HepG2 (cell line): ENCODE measurements around the gene RTBDN. TPM values are rescaled to one million over a fixed set of nuclear protein-coding genes. Genes with fewer than 3 reads are reported as not detected.

Source experiments
- CBX5 ChIP-seq: sonication (generic); formaldehyde crosslinking; IDR thresholded peaks from 2 replicates; pipeline ENCODE4 v1.4.0; 2020; ENCODE audit warnings: missing genetic modification reagents, borderline replicate concordance
- MED1 ChIP-seq: sonication (generic); formaldehyde crosslinking; IDR thresholded peaks from 2 replicates; pipeline ENCODE4 v1.4.0; 2020; ENCODE audit warnings: missing genetic modification reagents
- MXI1 ChIP-seq: IDR thresholded peaks from 3 replicates; pipeline ENCODE4 v1.6.1; 2012; ENCODE audit warnings: low read depth, low read length, inconsistent platforms, borderline replicate concordance
- NFYB ChIP-seq: sonication (generic); formaldehyde crosslinking; IDR thresholded peaks from 2 replicates; pipeline ENCODE4 v1.4.0; 2020; ENCODE audit warnings: missing genetic modification reagents
- YY1 ChIP-seq: IDR thresholded peaks from 2 replicates; pipeline ENCODE4 v1.6.1; 2011; ENCODE audit warnings: low read length, low read depth, moderate library complexity, mild to moderate bottlenecking; ENCODE audit not compliant: insufficient read depth, insufficient replicate concordance
- ZNF441 ChIP-seq: sonication (generic); formaldehyde crosslinking; IDR thresholded peaks from 2 replicates; pipeline ENCODE4 v1.7.0; 2021; ENCODE audit warnings: missing genetic modification reagents, borderline replicate concordance
- polyA plus RNA-seq, 8 experiments: library from polyadenylated mRNA; depleted of rRNA in 3 of 8; stranded (reverse) in 7 of 8; unstranded in 1 of 8; fragments of >200 nt; fragmentation: Illumina TruSeq in 4 of 8; extraction: Trizol in 4 of 8; gene quantifications; 2 replicates each; pipeline versions ENCODE4 v1.2.1 to v1.2.3, GENCODE V29; 2011 to 2016; ENCODE audit warnings: low read depth in 4 of 8, missing spikeins in 1 of 8, mixed read lengths in 1 of 8; ENCODE audit not compliant: insufficient read depth in 1 of 8
- total RNA-seq, 5 experiments: library from RNA; depleted of rRNA; stranded (reverse); fragments of >200 nt; fragmentation: Illumina TruSeq; extraction: Trizol; gene quantifications; 2 replicates each; pipeline ENCODE4 v1.2.3, GENCODE V29; 2016; ENCODE audit warnings: low read depth in 1 of 5
- TF ChIP-seq, protein P1 (sequence below): IDR thresholded peaks from 2 replicates; pipeline ENCODE4 v1.4.0; 2020; ENCODE audit warnings: mild to moderate bottlenecking, missing genetic modification reagents
- TF ChIP-seq, protein P2 (sequence below): sonication (generic); formaldehyde crosslinking; IDR thresholded peaks from 2 replicates; pipeline ENCODE4 v1.5.1; 2020; ENCODE audit warnings: mild to moderate bottlenecking, missing genetic modification reagents, moderate library complexity
- TF ChIP-seq, protein P3 (sequence below): sonication (generic); formaldehyde crosslinking; IDR thresholded peaks from 2 replicates; pipeline ENCODE4 v1.4.0; 2020; ENCODE audit warnings: mild to moderate bottlenecking, missing genetic modification reagents
- TF ChIP-seq, protein P4 (sequence below): sonication (generic); formaldehyde crosslinking; IDR thresholded peaks from 2 replicates; pipeline ENCODE4 v1.4.0; 2020; ENCODE audit warnings: missing genetic modification reagents

The RTBDN gene
- total and polyA plus RNA-seq, 2 of the 13 experiments (the other 11 are each of a cell fraction or from before 2014, with no cell fraction given): 0.27 to 0.48 TPM

DNA sequence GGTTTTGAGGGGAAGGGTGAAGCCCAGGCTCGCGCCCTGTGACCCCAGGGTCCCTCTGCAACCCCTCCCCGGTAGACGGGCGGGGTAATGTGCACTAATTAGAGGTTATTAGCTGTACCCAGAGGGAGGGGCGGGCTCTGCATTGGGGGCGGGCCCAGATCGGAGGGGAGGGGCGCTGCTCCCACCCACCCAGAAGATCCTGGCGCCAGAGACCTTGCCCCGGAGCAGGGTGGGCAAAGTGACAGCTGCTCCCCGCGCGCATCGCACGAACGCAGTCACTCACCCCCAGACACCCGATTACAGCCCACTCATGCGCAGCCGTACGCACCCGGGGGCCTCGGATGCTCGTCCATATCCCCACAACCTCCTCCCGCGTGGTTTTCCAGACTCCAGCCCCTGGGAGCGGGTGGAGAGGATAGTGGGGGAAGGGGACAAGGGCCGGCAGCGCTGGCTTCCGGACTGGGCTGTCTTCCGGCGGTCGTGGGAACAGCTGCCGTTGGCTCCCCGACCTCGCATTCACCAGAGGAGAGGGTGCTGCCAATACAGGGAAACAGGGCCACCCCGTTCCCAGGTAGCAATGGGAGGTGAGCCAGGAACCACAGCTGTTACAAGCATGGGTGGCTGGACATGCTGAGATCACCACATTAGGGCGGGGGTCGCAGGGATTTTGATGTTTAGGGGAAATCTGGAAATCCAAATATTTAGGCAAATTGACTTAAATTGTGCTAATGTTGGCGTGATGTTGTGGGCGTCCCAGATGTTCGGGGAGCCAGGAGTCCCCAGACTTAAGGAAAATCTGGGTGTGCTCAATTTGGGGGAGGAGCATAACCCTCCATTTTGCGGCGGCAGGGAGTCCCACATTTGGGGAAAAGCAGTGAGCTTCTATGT is 56.1 kb downstream of the RTBDN start (continued):
- TF ChIP-seq, protein P1, sequence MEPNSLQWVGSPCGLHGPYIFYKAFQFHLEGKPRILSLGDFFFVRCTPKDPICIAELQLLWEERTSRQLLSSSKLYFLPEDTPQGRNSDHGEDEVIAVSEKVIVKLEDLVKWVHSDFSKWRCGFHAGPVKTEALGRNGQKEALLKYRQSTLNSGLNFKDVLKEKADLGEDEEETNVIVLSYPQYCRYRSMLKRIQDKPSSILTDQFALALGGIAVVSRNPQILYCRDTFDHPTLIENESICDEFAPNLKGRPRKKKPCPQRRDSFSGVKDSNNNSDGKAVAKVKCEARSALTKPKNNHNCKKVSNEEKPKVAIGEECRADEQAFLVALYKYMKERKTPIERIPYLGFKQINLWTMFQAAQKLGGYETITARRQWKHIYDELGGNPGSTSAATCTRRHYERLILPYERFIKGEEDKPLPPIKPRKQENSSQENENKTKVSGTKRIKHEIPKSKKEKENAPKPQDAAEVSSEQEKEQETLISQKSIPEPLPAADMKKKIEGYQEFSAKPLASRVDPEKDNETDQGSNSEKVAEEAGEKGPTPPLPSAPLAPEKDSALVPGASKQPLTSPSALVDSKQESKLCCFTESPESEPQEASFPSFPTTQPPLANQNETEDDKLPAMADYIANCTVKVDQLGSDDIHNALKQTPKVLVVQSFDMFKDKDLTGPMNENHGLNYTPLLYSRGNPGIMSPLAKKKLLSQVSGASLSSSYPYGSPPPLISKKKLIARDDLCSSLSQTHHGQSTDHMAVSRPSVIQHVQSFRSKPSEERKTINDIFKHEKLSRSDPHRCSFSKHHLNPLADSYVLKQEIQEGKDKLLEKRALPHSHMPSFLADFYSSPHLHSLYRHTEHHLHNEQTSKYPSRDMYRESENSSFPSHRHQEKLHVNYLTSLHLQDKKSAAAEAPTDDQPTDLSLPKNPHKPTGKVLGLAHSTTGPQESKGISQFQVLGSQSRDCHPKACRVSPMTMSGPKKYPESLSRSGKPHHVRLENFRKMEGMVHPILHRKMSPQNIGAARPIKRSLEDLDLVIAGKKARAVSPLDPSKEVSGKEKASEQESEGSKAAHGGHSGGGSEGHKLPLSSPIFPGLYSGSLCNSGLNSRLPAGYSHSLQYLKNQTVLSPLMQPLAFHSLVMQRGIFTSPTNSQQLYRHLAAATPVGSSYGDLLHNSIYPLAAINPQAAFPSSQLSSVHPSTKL (CRISPR knock-in tag): peak; percentile 7; the same call in 1 of the 2 replicates
- TF ChIP-seq NFYB (CRISPR knock-in tag) (no peak), MED1 (CRISPR knock-in tag) (no peak; the same call in 1 of the 2 replicates), CBX5 (CRISPR knock-in tag) (no peak), MXI1 (peak; percentile 46; the same call in 1 of the 3 replicates), YY1 (peak; percentile 40), ZNF441 (0 out of 2 replicates have a peak, but pooled peaks have one; percentile 53)
- TF ChIP-seq, protein P2, sequence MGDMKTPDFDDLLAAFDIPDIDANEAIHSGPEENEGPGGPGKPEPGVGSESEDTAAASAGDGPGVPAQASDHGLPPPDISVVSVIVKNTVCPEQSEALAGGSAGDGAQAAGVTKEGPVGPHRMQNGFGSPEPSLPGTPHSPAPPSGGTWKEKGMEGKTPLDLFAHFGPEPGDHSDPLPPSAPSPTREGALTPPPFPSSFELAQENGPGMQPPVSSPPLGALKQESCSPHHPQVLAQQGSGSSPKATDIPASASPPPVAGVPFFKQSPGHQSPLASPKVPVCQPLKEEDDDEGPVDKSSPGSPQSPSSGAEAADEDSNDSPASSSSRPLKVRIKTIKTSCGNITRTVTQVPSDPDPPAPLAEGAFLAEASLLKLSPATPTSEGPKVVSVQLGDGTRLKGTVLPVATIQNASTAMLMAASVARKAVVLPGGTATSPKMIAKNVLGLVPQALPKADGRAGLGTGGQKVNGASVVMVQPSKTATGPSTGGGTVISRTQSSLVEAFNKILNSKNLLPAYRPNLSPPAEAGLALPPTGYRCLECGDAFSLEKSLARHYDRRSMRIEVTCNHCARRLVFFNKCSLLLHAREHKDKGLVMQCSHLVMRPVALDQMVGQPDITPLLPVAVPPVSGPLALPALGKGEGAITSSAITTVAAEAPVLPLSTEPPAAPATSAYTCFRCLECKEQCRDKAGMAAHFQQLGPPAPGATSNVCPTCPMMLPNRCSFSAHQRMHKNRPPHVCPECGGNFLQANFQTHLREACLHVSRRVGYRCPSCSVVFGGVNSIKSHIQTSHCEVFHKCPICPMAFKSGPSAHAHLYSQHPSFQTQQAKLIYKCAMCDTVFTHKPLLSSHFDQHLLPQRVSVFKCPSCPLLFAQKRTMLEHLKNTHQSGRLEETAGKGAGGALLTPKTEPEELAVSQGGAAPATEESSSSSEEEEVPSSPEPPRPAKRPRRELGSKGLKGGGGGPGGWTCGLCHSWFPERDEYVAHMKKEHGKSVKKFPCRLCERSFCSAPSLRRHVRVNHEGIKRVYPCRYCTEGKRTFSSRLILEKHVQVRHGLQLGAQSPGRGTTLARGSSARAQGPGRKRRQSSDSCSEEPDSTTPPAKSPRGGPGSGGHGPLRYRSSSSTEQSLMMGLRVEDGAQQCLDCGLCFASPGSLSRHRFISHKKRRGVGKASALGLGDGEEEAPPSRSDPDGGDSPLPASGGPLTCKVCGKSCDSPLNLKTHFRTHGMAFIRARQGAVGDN (CRISPR knock-in tag): peak; percentile 65; the same call in 1 of the 2 replicates
- TF ChIP-seq, protein P3, sequence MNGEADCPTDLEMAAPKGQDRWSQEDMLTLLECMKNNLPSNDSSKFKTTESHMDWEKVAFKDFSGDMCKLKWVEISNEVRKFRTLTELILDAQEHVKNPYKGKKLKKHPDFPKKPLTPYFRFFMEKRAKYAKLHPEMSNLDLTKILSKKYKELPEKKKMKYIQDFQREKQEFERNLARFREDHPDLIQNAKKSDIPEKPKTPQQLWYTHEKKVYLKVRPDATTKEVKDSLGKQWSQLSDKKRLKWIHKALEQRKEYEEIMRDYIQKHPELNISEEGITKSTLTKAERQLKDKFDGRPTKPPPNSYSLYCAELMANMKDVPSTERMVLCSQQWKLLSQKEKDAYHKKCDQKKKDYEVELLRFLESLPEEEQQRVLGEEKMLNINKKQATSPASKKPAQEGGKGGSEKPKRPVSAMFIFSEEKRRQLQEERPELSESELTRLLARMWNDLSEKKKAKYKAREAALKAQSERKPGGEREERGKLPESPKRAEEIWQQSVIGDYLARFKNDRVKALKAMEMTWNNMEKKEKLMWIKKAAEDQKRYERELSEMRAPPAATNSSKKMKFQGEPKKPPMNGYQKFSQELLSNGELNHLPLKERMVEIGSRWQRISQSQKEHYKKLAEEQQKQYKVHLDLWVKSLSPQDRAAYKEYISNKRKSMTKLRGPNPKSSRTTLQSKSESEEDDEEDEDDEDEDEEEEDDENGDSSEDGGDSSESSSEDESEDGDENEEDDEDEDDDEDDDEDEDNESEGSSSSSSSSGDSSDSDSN (CRISPR knock-in tag): peak; percentile 43; the same call in 1 of the 2 replicates
- TF ChIP-seq, protein P4, sequence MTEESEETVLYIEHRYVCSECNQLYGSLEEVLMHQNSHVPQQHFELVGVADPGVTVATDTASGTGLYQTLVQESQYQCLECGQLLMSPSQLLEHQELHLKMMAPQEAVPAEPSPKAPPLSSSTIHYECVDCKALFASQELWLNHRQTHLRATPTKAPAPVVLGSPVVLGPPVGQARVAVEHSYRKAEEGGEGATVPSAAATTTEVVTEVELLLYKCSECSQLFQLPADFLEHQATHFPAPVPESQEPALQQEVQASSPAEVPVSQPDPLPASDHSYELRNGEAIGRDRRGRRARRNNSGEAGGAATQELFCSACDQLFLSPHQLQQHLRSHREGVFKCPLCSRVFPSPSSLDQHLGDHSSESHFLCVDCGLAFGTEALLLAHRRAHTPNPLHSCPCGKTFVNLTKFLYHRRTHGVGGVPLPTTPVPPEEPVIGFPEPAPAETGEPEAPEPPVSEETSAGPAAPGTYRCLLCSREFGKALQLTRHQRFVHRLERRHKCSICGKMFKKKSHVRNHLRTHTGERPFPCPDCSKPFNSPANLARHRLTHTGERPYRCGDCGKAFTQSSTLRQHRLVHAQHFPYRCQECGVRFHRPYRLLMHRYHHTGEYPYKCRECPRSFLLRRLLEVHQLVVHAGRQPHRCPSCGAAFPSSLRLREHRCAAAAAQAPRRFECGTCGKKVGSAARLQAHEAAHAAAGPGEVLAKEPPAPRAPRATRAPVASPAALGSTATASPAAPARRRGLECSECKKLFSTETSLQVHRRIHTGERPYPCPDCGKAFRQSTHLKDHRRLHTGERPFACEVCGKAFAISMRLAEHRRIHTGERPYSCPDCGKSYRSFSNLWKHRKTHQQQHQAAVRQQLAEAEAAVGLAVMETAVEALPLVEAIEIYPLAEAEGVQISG (CRISPR knock-in tag): peak; percentile 65; the same call in 1 of the 2 replicates
